ENCODE data around the gene RASD2. TPM values are rescaled to one million over a fixed set of nuclear protein-coding genes. Genes with fewer than 3 reads are reported as not detected.

RASD2 gene
- total and polyA plus RNA-seq, 2 experiments from 2014 or later, result 1.2 to 3.6 TPM

DNA sequence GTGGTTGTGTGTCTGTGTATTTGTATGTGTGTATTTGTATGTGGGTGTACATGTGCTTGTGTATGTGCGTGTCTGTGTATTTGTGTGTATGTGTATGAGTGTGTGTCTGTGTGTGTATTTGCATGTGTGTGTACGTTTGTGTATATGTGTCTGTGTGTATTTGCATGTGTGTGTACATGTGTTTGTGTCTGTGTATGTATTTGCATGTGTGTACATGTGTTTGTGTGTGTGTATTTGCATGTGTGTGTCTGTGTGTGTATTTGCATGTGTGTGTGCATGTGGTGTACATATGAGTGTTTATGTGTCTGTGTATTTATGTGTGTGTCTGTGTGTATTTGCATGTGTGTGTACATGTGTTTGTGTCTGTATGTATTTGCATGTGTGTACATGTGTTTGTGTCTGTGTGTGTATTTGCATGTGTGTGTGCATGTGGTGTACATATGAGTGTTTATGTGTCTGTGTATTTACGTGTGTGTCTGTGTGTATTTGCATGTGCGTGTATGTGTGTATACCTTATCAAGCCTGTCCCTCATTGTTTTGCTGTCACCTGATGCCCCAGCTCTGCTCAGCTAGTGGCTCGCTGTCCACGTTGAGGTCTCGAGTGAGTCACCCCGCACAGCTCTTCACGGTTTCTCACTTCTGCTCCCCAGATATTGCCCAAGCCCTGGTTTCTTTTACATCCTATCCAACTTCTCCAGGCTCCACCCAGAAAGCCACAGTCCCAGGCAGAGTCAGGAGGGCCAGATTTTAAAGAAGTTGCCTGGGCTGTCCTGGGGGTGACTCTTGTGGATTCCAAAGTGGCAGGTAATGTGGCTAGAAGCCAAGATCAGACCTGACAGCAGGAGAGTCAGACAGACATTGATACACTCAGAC, 61.3 kb downstream of the RASD2 start:
- DNase-seq (ENCODE audit: low spot score) (no peak), ATAC-seq (no peak)
- H3K79me2 ChIP-seq (replicated peaks; ENCODE audit: insufficient read depth), result no peaks in the 10 kb centered on the region
- 0 out of 3 replicates have a peak, but pooled peaks cover 2% of the 10 kb centered on the region for H3K4me1 Mint-ChIP-seq
- H3K27me3 Mint-ChIP-seq (ENCODE audit: insufficient read depth, low read depth, poor library complexity), result peaks cover 14% of the 10 kb centered on the region
- no peaks in the 10 kb centered on the region for H3K36me3 ChIP-seq (ENCODE audit: insufficient read depth)
- H3K9me3 Mint-ChIP-seq, result no peaks in the 10 kb centered on the region; the same call in 2 of the 3 replicates
- H4K20me1 ChIP-seq (replicated peaks; ENCODE audit: insufficient read depth), result no peaks in the 10 kb centered on the region
- no peak overlapping the region for H2AFZ ChIP-seq
- no peak overlapping the region for H3K27ac Mint-ChIP-seq
- H3K36me3 Mint-ChIP-seq (ENCODE audit: low read depth), result no peaks in the 10 kb centered on the region
- no peak overlapping the region for H3K4me3 Mint-ChIP-seq
- H3K27me3 ChIP-seq (ENCODE audit: insufficient read depth), result no peaks in the 10 kb centered on the region
- no peak overlapping the region for H3K27ac ChIP-seq (ENCODE audit: low read depth)
- TF ChIP-seq EZH2 (IDR thresholded peaks at IDR 0.05; ENCODE audit: low read depth, unreplicated experiment) (no peak), ZNF114 (CRISPR knock-in tag; IDR thresholded peaks at IDR 0.05) (no peak), JUNB (IDR thresholded peaks at IDR 0.05; ENCODE audit: unreplicated experiment) (no peak), POLR2AphosphoS5 (IDR thresholded peaks at IDR 0.05; ENCODE audit: low read depth) (no peak), CREB1 (CRISPR knock-in tag; IDR thresholded peaks at IDR 0.05; ENCODE audit: low read depth) (no peak)
- TF ChIP-seq, protein P1, sequence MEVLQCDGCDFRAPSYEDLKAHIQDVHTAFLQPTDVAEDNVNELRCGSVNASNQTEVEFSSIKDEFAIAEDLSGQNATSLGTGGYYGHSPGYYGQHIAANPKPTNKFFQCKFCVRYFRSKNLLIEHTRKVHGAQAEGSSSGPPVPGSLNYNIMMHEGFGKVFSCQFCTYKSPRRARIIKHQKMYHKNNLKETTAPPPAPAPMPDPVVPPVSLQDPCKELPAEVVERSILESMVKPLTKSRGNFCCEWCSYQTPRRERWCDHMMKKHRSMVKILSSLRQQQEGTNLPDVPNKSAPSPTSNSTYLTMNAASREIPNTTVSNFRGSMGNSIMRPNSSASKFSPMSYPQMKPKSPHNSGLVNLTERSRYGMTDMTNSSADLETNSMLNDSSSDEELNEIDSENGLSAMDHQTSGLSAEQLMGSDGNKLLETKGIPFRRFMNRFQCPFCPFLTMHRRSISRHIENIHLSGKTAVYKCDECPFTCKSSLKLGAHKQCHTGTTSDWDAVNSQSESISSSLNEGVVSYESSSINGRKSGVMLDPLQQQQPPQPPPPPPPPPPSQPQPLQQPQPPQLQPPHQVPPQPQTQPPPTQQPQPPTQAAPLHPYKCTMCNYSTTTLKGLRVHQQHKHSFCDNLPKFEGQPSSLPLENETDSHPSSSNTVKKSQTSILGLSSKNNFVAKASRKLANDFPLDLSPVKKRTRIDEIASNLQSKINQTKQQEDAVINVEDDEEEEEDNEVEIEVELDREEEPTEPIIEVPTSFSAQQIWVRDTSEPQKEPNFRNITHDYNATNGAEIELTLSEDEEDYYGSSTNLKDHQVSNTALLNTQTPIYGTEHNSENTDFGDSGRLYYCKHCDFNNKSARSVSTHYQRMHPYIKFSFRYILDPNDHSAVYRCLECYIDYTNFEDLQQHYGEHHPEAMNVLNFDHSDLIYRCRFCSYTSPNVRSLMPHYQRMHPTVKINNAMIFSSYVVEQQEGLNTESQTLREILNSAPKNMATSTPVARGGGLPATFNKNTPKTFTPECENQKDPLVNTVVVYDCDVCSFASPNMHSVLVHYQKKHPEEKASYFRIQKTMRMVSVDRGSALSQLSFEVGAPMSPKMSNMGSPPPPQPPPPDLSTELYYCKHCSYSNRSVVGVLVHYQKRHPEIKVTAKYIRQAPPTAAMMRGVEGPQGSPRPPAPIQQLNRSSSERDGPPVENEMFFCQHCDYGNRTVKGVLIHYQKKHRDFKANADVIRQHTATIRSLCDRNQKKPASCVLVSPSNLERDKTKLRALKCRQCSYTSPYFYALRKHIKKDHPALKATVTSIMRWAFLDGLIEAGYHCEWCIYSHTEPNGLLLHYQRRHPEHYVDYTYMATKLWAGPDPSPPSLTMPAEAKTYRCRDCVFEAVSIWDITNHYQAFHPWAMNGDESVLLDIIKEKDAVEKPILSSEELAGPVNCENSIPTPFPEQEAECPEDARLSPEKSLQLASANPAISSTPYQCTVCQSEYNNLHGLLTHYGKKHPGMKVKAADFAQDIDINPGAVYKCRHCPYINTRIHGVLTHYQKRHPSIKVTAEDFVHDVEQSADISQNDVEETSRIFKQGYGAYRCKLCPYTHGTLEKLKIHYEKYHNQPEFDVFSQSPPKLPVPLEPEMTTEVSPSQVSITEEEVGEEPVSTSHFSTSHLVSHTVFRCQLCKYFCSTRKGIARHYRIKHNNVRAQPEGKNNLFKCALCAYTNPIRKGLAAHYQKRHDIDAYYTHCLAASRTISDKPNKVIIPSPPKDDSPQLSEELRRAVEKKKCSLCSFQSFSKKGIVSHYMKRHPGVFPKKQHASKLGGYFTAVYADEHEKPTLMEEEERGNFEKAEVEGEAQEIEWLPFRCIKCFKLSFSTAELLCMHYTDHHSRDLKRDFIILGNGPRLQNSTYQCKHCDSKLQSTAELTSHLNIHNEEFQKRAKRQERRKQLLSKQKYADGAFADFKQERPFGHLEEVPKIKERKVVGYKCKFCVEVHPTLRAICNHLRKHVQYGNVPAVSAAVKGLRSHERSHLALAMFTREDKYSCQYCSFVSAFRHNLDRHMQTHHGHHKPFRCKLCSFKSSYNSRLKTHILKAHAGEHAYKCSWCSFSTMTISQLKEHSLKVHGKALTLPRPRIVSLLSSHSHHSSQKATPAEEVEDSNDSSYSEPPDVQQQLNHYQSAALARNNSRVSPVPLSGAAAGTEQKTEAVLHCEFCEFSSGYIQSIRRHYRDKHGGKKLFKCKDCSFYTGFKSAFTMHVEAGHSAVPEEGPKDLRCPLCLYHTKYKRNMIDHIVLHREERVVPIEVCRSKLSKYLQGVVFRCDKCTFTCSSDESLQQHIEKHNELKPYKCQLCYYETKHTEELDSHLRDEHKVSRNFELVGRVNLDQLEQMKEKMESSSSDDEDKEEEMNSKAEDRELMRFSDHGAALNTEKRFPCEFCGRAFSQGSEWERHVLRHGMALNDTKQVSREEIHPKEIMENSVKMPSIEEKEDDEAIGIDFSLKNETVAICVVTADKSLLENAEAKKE (CRISPR knock-in tag; IDR thresholded peaks at IDR 0.05), result no peak
- TF ChIP-seq, protein P2, sequence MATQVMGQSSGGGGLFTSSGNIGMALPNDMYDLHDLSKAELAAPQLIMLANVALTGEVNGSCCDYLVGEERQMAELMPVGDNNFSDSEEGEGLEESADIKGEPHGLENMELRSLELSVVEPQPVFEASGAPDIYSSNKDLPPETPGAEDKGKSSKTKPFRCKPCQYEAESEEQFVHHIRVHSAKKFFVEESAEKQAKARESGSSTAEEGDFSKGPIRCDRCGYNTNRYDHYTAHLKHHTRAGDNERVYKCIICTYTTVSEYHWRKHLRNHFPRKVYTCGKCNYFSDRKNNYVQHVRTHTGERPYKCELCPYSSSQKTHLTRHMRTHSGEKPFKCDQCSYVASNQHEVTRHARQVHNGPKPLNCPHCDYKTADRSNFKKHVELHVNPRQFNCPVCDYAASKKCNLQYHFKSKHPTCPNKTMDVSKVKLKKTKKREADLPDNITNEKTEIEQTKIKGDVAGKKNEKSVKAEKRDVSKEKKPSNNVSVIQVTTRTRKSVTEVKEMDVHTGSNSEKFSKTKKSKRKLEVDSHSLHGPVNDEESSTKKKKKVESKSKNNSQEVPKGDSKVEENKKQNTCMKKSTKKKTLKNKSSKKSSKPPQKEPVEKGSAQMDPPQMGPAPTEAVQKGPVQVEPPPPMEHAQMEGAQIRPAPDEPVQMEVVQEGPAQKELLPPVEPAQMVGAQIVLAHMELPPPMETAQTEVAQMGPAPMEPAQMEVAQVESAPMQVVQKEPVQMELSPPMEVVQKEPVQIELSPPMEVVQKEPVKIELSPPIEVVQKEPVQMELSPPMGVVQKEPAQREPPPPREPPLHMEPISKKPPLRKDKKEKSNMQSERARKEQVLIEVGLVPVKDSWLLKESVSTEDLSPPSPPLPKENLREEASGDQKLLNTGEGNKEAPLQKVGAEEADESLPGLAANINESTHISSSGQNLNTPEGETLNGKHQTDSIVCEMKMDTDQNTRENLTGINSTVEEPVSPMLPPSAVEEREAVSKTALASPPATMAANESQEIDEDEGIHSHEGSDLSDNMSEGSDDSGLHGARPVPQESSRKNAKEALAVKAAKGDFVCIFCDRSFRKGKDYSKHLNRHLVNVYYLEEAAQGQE (IDR thresholded peaks at IDR 0.05; ENCODE audit: unreplicated experiment), result no peak
- TF ChIP-seq, protein P3, sequence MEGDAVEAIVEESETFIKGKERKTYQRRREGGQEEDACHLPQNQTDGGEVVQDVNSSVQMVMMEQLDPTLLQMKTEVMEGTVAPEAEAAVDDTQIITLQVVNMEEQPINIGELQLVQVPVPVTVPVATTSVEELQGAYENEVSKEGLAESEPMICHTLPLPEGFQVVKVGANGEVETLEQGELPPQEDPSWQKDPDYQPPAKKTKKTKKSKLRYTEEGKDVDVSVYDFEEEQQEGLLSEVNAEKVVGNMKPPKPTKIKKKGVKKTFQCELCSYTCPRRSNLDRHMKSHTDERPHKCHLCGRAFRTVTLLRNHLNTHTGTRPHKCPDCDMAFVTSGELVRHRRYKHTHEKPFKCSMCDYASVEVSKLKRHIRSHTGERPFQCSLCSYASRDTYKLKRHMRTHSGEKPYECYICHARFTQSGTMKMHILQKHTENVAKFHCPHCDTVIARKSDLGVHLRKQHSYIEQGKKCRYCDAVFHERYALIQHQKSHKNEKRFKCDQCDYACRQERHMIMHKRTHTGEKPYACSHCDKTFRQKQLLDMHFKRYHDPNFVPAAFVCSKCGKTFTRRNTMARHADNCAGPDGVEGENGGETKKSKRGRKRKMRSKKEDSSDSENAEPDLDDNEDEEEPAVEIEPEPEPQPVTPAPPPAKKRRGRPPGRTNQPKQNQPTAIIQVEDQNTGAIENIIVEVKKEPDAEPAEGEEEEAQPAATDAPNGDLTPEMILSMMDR (conservative IDR thresholded peaks at IDR 0.05; ENCODE audit: low read depth in 2 of 2), result no peak
- peaks cover 9% of the 10 kb centered on the region; the same call in 1 of the 2 replicates for H3F3A ChIP-seq (replicated peaks; ENCODE audit: low read depth)
- no peaks in the 10 kb centered on the region for H3K4me1 ChIP-seq (ENCODE audit: insufficient read depth)
- no peak overlapping the region for H3K4me2 ChIP-seq
- H3K9me2 ChIP-seq (ENCODE audit: insufficient read depth), result no peaks in the 10 kb centered on the region
- no peak overlapping the region for H3K4me3 ChIP-seq

All from GM23338 (cell line).